A549 (cell line): Measurements from ENCODE around the gene RASSF4.

Experiments
- NPAS2 ChIP-seq: fragments of 250-450 bp; sonication (Bioruptor Pico); IDR thresholded peaks from 2 replicates; pipeline ENCODE4 v1.8.0; 2022; ENCODE audit warnings: mild to moderate bottlenecking, moderate library complexity, borderline replicate concordance
- RAD21 ChIP-seq, 2 experiments: fragments of >200 bp in 1 of 2; sonication (Bioruptor Twin) in 1 of 2; formaldehyde crosslinking in 1 of 2; IDR thresholded peaks in 1 of 2; conservative IDR thresholded peaks in 1 of 2; 2 replicates in 1 of 2; 3 replicates in 1 of 2; pipeline ENCODE4 v1.6.1; 2012 to 2018; ENCODE audit warnings: inconsistent platforms in 1 of 2
- ZFP36 ChIP-seq: fragments of 450-650 bp; IDR thresholded peaks from 2 replicates; pipeline ENCODE4 v1.6.1; 2014; ENCODE audit warnings: borderline replicate concordance; ENCODE audit not compliant: partially characterized antibody
- TF ChIP-seq, protein P1 (sequence below): fragments of >200 bp; sonication (Bioruptor Twin); formaldehyde crosslinking; IDR thresholded peaks from 3 replicates; pipeline ENCODE4 v1.5.1; 2016

DNA sequence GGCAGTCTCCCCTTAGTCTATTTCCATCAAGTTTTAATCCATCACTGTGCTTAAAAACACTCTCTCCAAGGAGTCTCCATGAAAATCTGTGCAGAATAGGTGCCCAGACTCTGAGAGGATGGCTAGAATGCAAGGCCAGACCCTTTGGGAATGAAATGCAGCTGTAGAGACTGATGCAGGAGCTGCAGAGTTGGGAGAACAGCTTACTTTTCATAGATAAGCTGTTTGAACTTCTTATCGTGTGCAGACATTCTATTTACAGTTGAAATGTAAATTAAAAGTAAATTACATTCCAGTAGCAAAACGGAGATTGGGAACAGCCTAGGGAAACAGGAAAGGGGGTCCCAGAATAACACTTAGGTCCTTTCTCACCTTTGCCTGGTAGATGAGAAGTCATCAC lies 56.0 kb downstream of the RASSF4 start:
- TF ChIP-seq, protein P1, sequence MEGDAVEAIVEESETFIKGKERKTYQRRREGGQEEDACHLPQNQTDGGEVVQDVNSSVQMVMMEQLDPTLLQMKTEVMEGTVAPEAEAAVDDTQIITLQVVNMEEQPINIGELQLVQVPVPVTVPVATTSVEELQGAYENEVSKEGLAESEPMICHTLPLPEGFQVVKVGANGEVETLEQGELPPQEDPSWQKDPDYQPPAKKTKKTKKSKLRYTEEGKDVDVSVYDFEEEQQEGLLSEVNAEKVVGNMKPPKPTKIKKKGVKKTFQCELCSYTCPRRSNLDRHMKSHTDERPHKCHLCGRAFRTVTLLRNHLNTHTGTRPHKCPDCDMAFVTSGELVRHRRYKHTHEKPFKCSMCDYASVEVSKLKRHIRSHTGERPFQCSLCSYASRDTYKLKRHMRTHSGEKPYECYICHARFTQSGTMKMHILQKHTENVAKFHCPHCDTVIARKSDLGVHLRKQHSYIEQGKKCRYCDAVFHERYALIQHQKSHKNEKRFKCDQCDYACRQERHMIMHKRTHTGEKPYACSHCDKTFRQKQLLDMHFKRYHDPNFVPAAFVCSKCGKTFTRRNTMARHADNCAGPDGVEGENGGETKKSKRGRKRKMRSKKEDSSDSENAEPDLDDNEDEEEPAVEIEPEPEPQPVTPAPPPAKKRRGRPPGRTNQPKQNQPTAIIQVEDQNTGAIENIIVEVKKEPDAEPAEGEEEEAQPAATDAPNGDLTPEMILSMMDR: no peak
- TF ChIP-seq RAD21 (conservative IDR thresholded peaks at IDR 0.05 in 1 of 2, IDR thresholded peaks at IDR 0.05 in 1 of 2): no peak
- TF ChIP-seq ZFP36: no peak
- no peak for TF ChIP-seq NPAS2 (CRISPR knock-in tag)
